K562 (cell line): Measurements from ENCODE around the gene ANTXRL. TPM values are rescaled to one million over a fixed set of nuclear protein-coding genes. Genes with fewer than 3 reads are reported as not detected.

Source experiments
- CHCHD3 ChIP-seq: fragments of 250-450 bp; sonication (Bioruptor Pico); IDR thresholded peaks from 2 replicates; pipeline ENCODE4 v2.1.2; 2022; ENCODE audit warnings: mild to moderate bottlenecking
- JUN ChIP-seq, 2 experiments: sonication (generic) in 1 of 2; formaldehyde crosslinking in 1 of 2; IDR thresholded peaks; 2 replicates each; pipeline versions ENCODE4 v1.6.1 to v1.8.0; 2012 to 2022; ENCODE audit warnings: borderline replicate concordance in 2 of 2, mild to moderate bottlenecking in 2 of 2, improper control_type of control experiment in 1 of 2, low read depth in 1 of 2, low read length in 1 of 2, missing genetic modification reagents in 1 of 2
- MTA3 ChIP-seq: fragments of 450-650 bp; formaldehyde crosslinking; IDR thresholded peaks from 2 replicates; pipeline ENCODE4 v1.6.1; 2017; ENCODE audit warnings: mild to moderate bottlenecking, borderline replicate concordance
- NR2C2 ChIP-seq, 2 experiments: fragments of 200-800 bp in 1 of 2; sonication (Bioruptor generic) in 1 of 2; sonication (generic) in 1 of 2; formaldehyde crosslinking in 1 of 2; IDR thresholded peaks; 2 replicates each; pipeline versions ENCODE4 v1.6.1 to v1.8.0; 2016 to 2022; ENCODE audit warnings: mild to moderate bottlenecking in 1 of 2, missing compliant biosample characterization in 1 of 2, missing genetic modification characterization in 1 of 2, missing genetic modification reagents in 1 of 2
- PCBP2 ChIP-seq: fragments of 200-400 bp; formaldehyde crosslinking; IDR thresholded peaks from 2 replicates; pipeline ENCODE4 v1.6.1; 2018; ENCODE audit warnings: low read length, low read depth, mild to moderate bottlenecking, moderate library complexity; ENCODE audit not compliant: poor library complexity, severe bottlenecking
- SPI1 ChIP-seq: IDR thresholded peaks from 2 replicates; pipeline ENCODE4 v1.6.1; 2011; ENCODE audit warnings: low read depth, low read length, control low read depth, borderline replicate concordance
- TAF9B ChIP-seq: fragments of 450-650 bp; IDR thresholded peaks from 2 replicates; pipeline ENCODE4 v1.6.1; 2018; ENCODE audit warnings: mild to moderate bottlenecking; ENCODE audit not compliant: partially characterized antibody
- XRCC3 ChIP-seq: fragments of 450-650 bp; IDR thresholded peaks from 2 replicates; pipeline ENCODE4 v1.6.1; 2017; ENCODE audit warnings: mild to moderate bottlenecking, moderate library complexity
- ZNF24 ChIP-seq: fragments of 450-650 bp; IDR thresholded peaks from 2 replicates; pipeline ENCODE4 v1.6.1; 2016
- ZNF583 ChIP-seq: fragments of 250-450 bp; sonication (Bioruptor Pico); IDR thresholded peaks from 2 replicates; pipeline ENCODE4 v1.4.0; 2020
- polyA plus RNA-seq, 8 experiments: library from polyadenylated mRNA; depleted of rRNA in 4 of 8; stranded (reverse) in 5 of 8; unstranded in 3 of 8; fragments of >200 nt; fragmentation: Nextera tagmentation in 2 of 8; fragmentation: Illumina TruSeq in 1 of 8; extraction: Ambion mirVana in 2 of 8; extraction: Trizol in 1 of 8; gene quantifications; 2 replicates each; pipeline versions ENCODE4 v1.2.1 to v1.2.3, GENCODE V29; 2011 to 2014; ENCODE audit warnings: inconsistent platforms in 1 of 8, missing spikeins in 1 of 8
- total RNA-seq, 7 experiments: library from RNA; depleted of rRNA in 6 of 7; stranded (reverse); fragments of >200 nt in 6 of 7; fragmentation: Illumina TruSeq in 2 of 7; extraction: Trizol in 2 of 7; gene quantifications; 2 replicates each; pipeline versions ENCODE4 v1.2.1 to v1.2.3, GENCODE V29; 2011 to 2021; ENCODE audit warnings: low replicate concordance in 1 of 7
- TF ChIP-seq, protein P1 (sequence below), 3 experiments: IDR thresholded peaks in 2 of 3; conservative IDR thresholded peaks in 1 of 3; 2 replicates each; pipeline ENCODE4 v1.5.1; 2011 to 2012; ENCODE audit warnings: low read length in 3 of 3, mild to moderate bottlenecking in 3 of 3, control low read depth in 2 of 3, improper control_type of control experiment in 1 of 3, inconsistent platforms in 1 of 3, low read depth in 1 of 3, mixed read lengths in 1 of 3, moderate library complexity in 1 of 3; ENCODE audit not compliant: insufficient read depth in 2 of 3
- TF ChIP-seq, protein P2 (sequence below): IDR thresholded peaks from 2 replicates; pipeline ENCODE4 v1.6.1; 2012; ENCODE audit warnings: low read depth, low read length, improper control_type of control experiment, borderline replicate concordance
- TF ChIP-seq, protein P3 (sequence below), 2 experiments: fragments of 450-650 bp; formaldehyde crosslinking in 1 of 2; IDR thresholded peaks; 2 replicates each; pipeline versions ENCODE4 v1.4.0 to v1.6.1; 2014 to 2020; ENCODE audit warnings: mild to moderate bottlenecking in 2 of 2, borderline replicate concordance in 1 of 2, low read depth in 1 of 2

ANTXRL gene
- total and polyA plus RNA-seq, 9 of the 15 experiments (the other 6 are each of a cell fraction or from before 2014, with no cell fraction given) = not detected

DNA sequence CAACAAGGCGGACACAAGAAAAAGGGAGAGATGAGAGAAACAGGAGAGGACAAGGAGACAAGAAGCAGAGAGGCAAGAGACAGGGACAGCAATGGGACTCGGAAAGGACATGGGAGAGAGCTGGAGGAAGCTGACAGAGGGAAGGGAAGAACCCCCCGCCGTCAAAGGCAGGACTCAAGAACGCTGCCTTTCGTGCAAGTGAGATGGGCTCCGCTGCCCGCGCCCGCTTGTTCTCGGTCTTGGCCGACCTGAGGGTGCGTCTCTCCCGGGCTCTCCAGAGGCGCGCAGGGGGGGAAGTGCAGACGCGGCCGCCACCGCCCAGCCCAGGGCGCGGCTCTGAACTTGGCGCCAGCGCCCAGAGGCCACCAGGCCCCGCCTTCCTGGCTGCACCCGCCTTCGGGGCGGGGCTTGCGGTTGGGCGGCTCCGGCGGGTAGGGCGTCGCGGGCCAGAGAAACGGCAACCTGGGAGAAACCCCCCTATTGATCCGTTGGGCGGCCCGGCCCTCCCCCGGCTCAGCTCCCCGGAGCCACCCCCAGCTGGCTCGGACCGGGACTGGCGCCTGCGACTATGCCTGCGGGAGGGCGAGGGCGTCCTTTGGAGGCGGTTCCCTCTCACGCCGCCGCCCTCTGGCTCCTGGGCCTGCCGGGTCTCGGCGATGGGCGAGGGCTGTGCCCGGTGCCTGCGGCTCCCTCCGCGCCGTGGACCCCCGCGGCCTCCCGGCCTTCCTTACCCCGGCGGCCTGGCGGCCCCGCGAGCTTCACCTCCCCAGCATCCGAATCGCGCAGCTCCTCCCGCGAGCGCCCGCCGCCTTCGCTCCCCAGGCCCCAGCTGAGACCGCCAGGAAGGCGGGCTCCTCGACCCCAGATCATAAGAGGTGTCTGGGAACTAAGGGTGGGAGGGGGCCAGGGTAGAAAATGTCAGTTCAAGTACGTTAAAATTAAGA, 2.2 kb upstream of the ANTXRL start (continued):
- TF ChIP-seq TAF9B (no peak), NR2C2 (CRISPR knock-in tag; IDR thresholded peaks at IDR 0.05) (no peak), NR2C2 (tag; IDR thresholded peaks at IDR 0.05) (peak; percentile 26; the same call in 1 of the 2 replicates), PCBP2 (no peak), SPI1 (peak; percentile 93), XRCC3 (no peak), MTA3 (peak; percentile 88), ZNF24 (no peak), ZNF583 (CRISPR knock-in tag) (no peak), JUN (IDR thresholded peaks at IDR 0.05; ENCODE audit: borderline replicate concordance, low read depth, low read length) (peak; percentile 5; the same call in 1 of the 2 replicates), JUN (CRISPR knock-in tag; IDR thresholded peaks at IDR 0.05; ENCODE audit: borderline replicate concordance) (0 out of 2 replicates have a peak, but pooled peaks have one; percentile 68), CHCHD3 (CRISPR knock-in tag) (no peak)
- TF ChIP-seq, protein P1, sequence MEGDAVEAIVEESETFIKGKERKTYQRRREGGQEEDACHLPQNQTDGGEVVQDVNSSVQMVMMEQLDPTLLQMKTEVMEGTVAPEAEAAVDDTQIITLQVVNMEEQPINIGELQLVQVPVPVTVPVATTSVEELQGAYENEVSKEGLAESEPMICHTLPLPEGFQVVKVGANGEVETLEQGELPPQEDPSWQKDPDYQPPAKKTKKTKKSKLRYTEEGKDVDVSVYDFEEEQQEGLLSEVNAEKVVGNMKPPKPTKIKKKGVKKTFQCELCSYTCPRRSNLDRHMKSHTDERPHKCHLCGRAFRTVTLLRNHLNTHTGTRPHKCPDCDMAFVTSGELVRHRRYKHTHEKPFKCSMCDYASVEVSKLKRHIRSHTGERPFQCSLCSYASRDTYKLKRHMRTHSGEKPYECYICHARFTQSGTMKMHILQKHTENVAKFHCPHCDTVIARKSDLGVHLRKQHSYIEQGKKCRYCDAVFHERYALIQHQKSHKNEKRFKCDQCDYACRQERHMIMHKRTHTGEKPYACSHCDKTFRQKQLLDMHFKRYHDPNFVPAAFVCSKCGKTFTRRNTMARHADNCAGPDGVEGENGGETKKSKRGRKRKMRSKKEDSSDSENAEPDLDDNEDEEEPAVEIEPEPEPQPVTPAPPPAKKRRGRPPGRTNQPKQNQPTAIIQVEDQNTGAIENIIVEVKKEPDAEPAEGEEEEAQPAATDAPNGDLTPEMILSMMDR (IDR thresholded peaks at IDR 0.05 in 2 of 3, conservative IDR thresholded peaks at IDR 0.05 in 1 of 3; ENCODE audit: insufficient read depth in 2 of 3, low read depth in 1 of 3, low read length in 3 of 3) = peak in 1 of 3 experiments; percentile 1; a peak in 1 of 6 replicates
- TF ChIP-seq, protein P2, sequence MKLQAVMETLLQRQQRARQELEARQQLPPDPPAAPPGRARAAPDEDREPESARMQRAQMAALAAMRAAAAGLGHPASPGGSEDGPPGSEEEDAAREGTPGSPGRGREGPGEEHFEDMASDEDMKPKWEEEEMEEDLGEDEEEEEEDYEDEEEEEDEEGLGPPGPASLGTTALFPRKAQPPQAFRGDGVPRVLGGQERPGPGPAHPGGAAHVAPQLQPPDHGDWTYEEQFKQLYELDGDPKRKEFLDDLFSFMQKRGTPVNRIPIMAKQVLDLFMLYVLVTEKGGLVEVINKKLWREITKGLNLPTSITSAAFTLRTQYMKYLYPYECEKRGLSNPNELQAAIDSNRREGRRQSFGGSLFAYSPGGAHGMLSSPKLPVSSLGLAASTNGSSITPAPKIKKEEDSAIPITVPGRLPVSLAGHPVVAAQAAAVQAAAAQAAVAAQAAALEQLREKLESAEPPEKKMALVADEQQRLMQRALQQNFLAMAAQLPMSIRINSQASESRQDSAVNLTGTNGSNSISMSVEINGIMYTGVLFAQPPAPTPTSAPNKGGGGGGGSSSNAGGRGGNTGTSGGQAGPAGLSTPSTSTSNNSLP = no peak
- TF ChIP-seq, protein P3, sequence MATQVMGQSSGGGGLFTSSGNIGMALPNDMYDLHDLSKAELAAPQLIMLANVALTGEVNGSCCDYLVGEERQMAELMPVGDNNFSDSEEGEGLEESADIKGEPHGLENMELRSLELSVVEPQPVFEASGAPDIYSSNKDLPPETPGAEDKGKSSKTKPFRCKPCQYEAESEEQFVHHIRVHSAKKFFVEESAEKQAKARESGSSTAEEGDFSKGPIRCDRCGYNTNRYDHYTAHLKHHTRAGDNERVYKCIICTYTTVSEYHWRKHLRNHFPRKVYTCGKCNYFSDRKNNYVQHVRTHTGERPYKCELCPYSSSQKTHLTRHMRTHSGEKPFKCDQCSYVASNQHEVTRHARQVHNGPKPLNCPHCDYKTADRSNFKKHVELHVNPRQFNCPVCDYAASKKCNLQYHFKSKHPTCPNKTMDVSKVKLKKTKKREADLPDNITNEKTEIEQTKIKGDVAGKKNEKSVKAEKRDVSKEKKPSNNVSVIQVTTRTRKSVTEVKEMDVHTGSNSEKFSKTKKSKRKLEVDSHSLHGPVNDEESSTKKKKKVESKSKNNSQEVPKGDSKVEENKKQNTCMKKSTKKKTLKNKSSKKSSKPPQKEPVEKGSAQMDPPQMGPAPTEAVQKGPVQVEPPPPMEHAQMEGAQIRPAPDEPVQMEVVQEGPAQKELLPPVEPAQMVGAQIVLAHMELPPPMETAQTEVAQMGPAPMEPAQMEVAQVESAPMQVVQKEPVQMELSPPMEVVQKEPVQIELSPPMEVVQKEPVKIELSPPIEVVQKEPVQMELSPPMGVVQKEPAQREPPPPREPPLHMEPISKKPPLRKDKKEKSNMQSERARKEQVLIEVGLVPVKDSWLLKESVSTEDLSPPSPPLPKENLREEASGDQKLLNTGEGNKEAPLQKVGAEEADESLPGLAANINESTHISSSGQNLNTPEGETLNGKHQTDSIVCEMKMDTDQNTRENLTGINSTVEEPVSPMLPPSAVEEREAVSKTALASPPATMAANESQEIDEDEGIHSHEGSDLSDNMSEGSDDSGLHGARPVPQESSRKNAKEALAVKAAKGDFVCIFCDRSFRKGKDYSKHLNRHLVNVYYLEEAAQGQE (IDR thresholded peaks at IDR 0.05; ENCODE audit: borderline replicate concordance) = peak; percentile 97
- TF ChIP-seq, protein P3 (CRISPR knock-in tag; IDR thresholded peaks at IDR 0.05; ENCODE audit: low read depth) = peak; percentile 71
